Lower lobe of right lung (tissue), 2 donors: Measurements from ENCODE around the gene HOXC9. TPM values are rescaled to one million over a fixed set of nuclear protein-coding genes. Genes with fewer than 3 reads are reported as not detected.

Source experiments
- ATAC-seq, 2 donors: fragments of 200-7000 bp; cut with Tn5 transposase; one replicate each; pipeline ENCODE4 v1.9.1; 2020 to 2022; ENCODE audit warnings: mild to moderate bottlenecking in 2 of 2, moderate library complexity in 2 of 2
- DNase-seq: peaks from one replicate; pipeline ENCODE4 v3.0.0-alpha.2; 2020
- H3K27ac ChIP-seq: fragments of 200-600 bp; one replicate; pipeline ENCODE4 v1.8.0; 2022
- H3K27me3 ChIP-seq: fragments of 200-600 bp; one replicate; pipeline ENCODE4 v1.8.0; 2022; ENCODE audit warnings: low read depth
- H3K36me3 ChIP-seq: fragments of 200-600 bp; one replicate; pipeline ENCODE4 v1.8.0; 2022; ENCODE audit warnings: mild to moderate bottlenecking
- H3K4me1 ChIP-seq: fragments of 200-600 bp; one replicate; pipeline ENCODE4 v1.8.0; 2022
- H3K4me3 ChIP-seq: fragments of 200-600 bp; one replicate; pipeline ENCODE4 v1.8.0; 2022; ENCODE audit warnings: mild to moderate bottlenecking
- H3K9me3 ChIP-seq: fragments of 200-600 bp; one replicate; pipeline ENCODE4 v1.8.0; 2022
- intact Hi-C: fragments of 100-400 bp; cut with DNase I; formaldehyde crosslinking; loops from one replicate; pipeline ENCODE4 v1.11.0; 2022
- total RNA-seq: library from RNA; stranded (reverse); fragmentation: NEBNext Ultra II Directional; extraction: Animal tissue kit (Norgen Biotek cat#: 25700); gene quantifications from one replicate; pipeline ENCODE4 v1.2.1, GENCODE V29; 2021
- TF ChIP-seq, protein P1 (sequence below): fragments of 200-600 bp; IDR thresholded peaks from one replicate; pipeline ENCODE4 v1.8.0; 2022; ENCODE audit warnings: antibody characterized with exemption, mild to moderate bottlenecking
- donor health status: DM: no; HTN: yes; CAD: no; lungs with severe emphysema.

HOXC9 gene
- total RNA-seq, 1 donor from 2014 or later, result not detected

- peaks cover 10% of the 10 kb centered on the region for H3K4me1 ChIP-seq
- peaks cover 96% of the 10 kb centered on the region for H3K27me3 ChIP-seq
- no peak overlapping the region for H3K27ac ChIP-seq
- H3K9me3 ChIP-seq, result no peaks in the 10 kb centered on the region
- ATAC-seq (no peak), DNase-seq (no peak)
- H3K4me3 ChIP-seq, result no peak overlapping the region
- TF ChIP-seq, protein P1, sequence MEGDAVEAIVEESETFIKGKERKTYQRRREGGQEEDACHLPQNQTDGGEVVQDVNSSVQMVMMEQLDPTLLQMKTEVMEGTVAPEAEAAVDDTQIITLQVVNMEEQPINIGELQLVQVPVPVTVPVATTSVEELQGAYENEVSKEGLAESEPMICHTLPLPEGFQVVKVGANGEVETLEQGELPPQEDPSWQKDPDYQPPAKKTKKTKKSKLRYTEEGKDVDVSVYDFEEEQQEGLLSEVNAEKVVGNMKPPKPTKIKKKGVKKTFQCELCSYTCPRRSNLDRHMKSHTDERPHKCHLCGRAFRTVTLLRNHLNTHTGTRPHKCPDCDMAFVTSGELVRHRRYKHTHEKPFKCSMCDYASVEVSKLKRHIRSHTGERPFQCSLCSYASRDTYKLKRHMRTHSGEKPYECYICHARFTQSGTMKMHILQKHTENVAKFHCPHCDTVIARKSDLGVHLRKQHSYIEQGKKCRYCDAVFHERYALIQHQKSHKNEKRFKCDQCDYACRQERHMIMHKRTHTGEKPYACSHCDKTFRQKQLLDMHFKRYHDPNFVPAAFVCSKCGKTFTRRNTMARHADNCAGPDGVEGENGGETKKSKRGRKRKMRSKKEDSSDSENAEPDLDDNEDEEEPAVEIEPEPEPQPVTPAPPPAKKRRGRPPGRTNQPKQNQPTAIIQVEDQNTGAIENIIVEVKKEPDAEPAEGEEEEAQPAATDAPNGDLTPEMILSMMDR, result no peak
- intact Hi-C loops, result no loop called here
- no peaks in the 10 kb centered on the region for H3K36me3 ChIP-seq
Measured at GRCh38 chr12:53976172-53976822, 23.7 kb upstream of the HOXC9 start.

GRCh38 chr12:53976823-53977595 is 23.0 kb upstream of the HOXC9 start:
- no peaks in the 10 kb centered on the region for H3K36me3 ChIP-seq
- peaks cover 10% of the 10 kb centered on the region for H3K4me1 ChIP-seq
- H3K27me3 ChIP-seq, result peaks cover 96% of the 10 kb centered on the region
- H3K27ac ChIP-seq, result no peak overlapping the region
- no peaks in the 10 kb centered on the region for H3K9me3 ChIP-seq
- intact Hi-C loops, result no loop called here
- no peak overlapping the region for H3K4me3 ChIP-seq
- ATAC-seq (no peak), DNase-seq (no peak)
- TF ChIP-seq, protein P1, result no peak

- TF ChIP-seq, protein P1, result no peak
- no peak overlapping the region for H3K27ac ChIP-seq
- no peak for DNase-seq
- peaks cover 96% of the 10 kb centered on the region for H3K27me3 ChIP-seq
- no peak overlapping the region for H3K4me3 ChIP-seq
- ATAC-seq, result no peak
- no peaks in the 10 kb centered on the region for H3K36me3 ChIP-seq
- intact Hi-C loops, result no loop called here
- H3K4me1 ChIP-seq, result peaks cover 10% of the 10 kb centered on the region
- no peaks in the 10 kb centered on the region for H3K9me3 ChIP-seq
Measured at GRCh38 chr12:53977596-53978445, 22.1 kb upstream of the HOXC9 start.

- Histone ChIP-seq H3K27me3 (peaks cover 96% of the 10 kb centered on the region), H3K27ac (no peak overlapping the region), H3K36me3 (no peaks in the 10 kb centered on the region), H3K4me1 (peaks cover 10% of the 10 kb centered on the region), H3K9me3 (no peaks in the 10 kb centered on the region), H3K4me3 (no peak overlapping the region)
- DNase-seq, result no peak
- TF ChIP-seq, protein P1, result no peak
- intact Hi-C loops, result no loop called here
- no peak for ATAC-seq
Measured at GRCh38 chr12:53978477-53979356, 21.2 kb upstream of the HOXC9 start.
